Large intestine (tissue), 12 donors: Measurements from ENCODE around the gene KLHL24. TPM values are rescaled to one million over a fixed set of nuclear protein-coding genes. Genes with fewer than 3 reads are reported as not detected.
"Not testable (repeated sequence)": the region's sequence is repeated elsewhere in the genome, so short reads cannot be mapped to it uniquely, and the experiment has no call there.

Source experiments
- DNase-seq, 2 donors: peaks; one replicate each; pipeline versions ENCODE4 v3.0.0 to v3.0.0-alpha.2; 2013
- H3K27ac ChIP-seq: one replicate; pipeline ENCODE4 v1.5.1; 2013; ENCODE audit warnings: low read length
- H3K27me3 ChIP-seq: 2 replicates; pipeline ENCODE4 v1.6.1; 2013; ENCODE audit warnings: low read length; ENCODE audit not compliant: control insufficient read depth, insufficient read depth
- H3K36me3 ChIP-seq: 2 replicates; pipeline ENCODE4 v1.6.1; 2013; ENCODE audit warnings: low read length; ENCODE audit not compliant: control insufficient read depth, insufficient read depth
- H3K4me1 ChIP-seq: one replicate; pipeline ENCODE4 v1.6.1; 2013; ENCODE audit warnings: low read length; ENCODE audit not compliant: control insufficient read depth, insufficient read depth
- H3K4me3 ChIP-seq: one replicate; pipeline ENCODE4 v1.5.1; 2013; ENCODE audit warnings: low read length
- H3K9me3 ChIP-seq: one replicate; pipeline ENCODE4 v1.6.1; 2013; ENCODE audit warnings: mild to moderate bottlenecking, low read depth, low read length, moderate library complexity; ENCODE audit not compliant: control insufficient read depth
- WGBS: methylation state at CpG from one replicate; pipeline ENCODE4 v1.1.5; 2013; ENCODE audit warnings: low lambda C conversion rate; ENCODE audit not compliant: insufficient coverage; 5-methylcytosine and 5-hydroxymethylcytosine counted together
- long read RNA-seq, 11 donors: transcript quantifications; one replicate each; lab custom pipeline, GENCODE V29; 2026
- polyA plus RNA-seq: library from polyadenylated mRNA; unstranded; fragments of 120-200 nt; gene quantifications from one replicate; pipeline ENCODE4 v1.2.1, GENCODE V29; 2013

KLHL24 gene, protein sequence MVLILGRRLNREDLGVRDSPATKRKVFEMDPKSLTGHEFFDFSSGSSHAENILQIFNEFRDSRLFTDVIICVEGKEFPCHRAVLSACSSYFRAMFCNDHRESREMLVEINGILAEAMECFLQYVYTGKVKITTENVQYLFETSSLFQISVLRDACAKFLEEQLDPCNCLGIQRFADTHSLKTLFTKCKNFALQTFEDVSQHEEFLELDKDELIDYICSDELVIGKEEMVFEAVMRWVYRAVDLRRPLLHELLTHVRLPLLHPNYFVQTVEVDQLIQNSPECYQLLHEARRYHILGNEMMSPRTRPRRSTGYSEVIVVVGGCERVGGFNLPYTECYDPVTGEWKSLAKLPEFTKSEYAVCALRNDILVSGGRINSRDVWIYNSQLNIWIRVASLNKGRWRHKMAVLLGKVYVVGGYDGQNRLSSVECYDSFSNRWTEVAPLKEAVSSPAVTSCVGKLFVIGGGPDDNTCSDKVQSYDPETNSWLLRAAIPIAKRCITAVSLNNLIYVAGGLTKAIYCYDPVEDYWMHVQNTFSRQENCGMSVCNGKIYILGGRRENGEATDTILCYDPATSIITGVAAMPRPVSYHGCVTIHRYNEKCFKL
- 32.9 TPM for polyA plus RNA-seq
- long read RNA-seq, donor 1 = 0 reads
- long read RNA-seq, donor 2, full-length matches to known transcripts = 6 of 6 reads
- long read RNA-seq, donor 2, partial matches to known transcripts = 0 of 6 reads
- long read RNA-seq, donor 2, other reads (novel, unspliced or antisense) = 0 of 6 reads
- long read RNA-seq, donor 3 = 0 reads
- long read RNA-seq, donor 4 = 0 reads
- long read RNA-seq, donor 5, full-length matches to known transcripts = 4 of 4 reads
- long read RNA-seq, donor 5, partial matches to known transcripts = 0 of 4 reads
- long read RNA-seq, donor 5, other reads (novel, unspliced or antisense) = 0 of 4 reads
- long read RNA-seq, donor 6, full-length matches to known transcripts = 6 of 6 reads
- long read RNA-seq, donor 6, partial matches to known transcripts = 0 of 6 reads
- long read RNA-seq, donor 6, other reads (novel, unspliced or antisense) = 0 of 6 reads
- long read RNA-seq, donor 7, partial matches to known transcripts = 0 of 1 reads
- long read RNA-seq, donor 7, other reads (novel, unspliced or antisense) = 0 of 1 reads
- long read RNA-seq, donor 8, transcript KLHL24-201 (8 exons, 2,345 nt) = major isoform, 6 of 18 reads
- long read RNA-seq, donor 8, partial matches to known transcripts = 9 of 18 reads
- long read RNA-seq, donor 8, other reads (novel, unspliced or antisense) = 0 of 18 reads
- long read RNA-seq, donor 9, partial matches to known transcripts = 0 of 3 reads
- long read RNA-seq, donor 9, other reads (novel, unspliced or antisense) = 0 of 3 reads
- long read RNA-seq, donor 10, full-length matches to known transcripts = 3 of 13 reads
- long read RNA-seq, donor 10, partial matches to known transcripts = 10 of 13 reads
- long read RNA-seq, donor 10, other reads (novel, unspliced or antisense) = 0 of 13 reads
- long read RNA-seq, donor 11, partial matches to known transcripts = 0 of 3 reads
- long read RNA-seq, donor 11, other reads (novel, unspliced or antisense) = 0 of 3 reads

DNA sequence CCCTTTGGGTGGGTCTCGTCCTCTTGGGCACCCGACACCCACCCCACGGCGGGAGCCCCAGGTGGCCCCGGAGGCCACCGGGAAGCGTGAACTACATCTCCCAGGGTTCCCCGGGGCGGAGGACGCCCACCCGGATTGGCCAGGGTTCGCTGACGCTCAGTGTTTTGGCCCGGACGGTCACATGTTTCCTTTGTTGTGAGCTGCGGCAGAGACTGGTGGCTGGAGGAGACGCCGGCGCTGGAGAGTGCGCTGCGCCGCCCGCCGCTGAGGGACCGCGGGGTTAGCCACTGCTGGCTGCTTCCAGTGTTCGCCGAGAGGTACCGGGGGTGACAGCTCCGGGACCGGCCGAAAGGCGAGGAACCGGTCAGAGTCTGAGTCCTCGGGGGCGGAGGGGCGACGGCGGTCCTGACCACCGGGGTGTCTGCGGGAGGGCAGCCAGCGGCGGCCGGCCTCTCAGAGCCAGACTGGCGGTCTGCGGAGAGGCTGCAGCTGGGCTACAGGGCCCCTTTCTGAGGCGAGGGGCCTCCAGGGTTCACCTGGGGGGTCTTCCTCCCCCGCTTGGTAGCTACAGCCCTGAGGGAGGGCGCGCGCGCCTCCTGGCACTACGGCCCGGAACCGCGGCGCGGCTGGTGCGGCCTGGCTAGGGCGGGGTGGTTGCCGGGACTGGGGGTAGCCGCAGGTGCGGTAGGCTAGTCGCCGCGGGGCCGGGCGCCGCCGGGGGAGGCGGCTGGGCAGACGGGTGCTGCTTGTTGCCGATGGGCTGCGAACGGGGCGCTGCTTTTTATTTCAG, at the start of gene KLHL24:
TSS of gene KLHL24 (plus strand) at position 193 of the 790 bp plus-strand sequence. CDS start 14,734 bp downstream, outside the sequence.
- peak within 1 kb of the TSS; percentile 99 for H3K4me3 ChIP-seq
- H3K27ac ChIP-seq = peak within 1 kb of the TSS; percentile 100
- WGBS = no CpG with 5 or more reads among the region's 76 CpGs
- H3K27me3 ChIP-seq = no peaks in the 10 kb centered on the region
- no peaks in the 10 kb centered on the region for H3K36me3 ChIP-seq
- DNase-seq = peak; percentile 94 to 96
- no peaks in the 10 kb centered on the region for H3K9me3 ChIP-seq
- H3K4me1 ChIP-seq = peaks cover 20% of the 10 kb centered on the region

- Histone ChIP-seq H3K36me3 (no peaks in the 10 kb centered on the region), H3K27me3 (no peaks in the 10 kb centered on the region), H3K9me3 (no peaks in the 10 kb centered on the region), H3K4me3 (no peak overlapping the region), H3K4me1 (peaks cover 34% of the 10 kb centered on the region), H3K27ac (no peak overlapping the region)
- no CpG with 5 or more reads among the region's 5 CpGs for WGBS
- DNase-seq = no peak
These were observed 48.9 kb upstream of the KLHL24 start for GRCh38 chr3:183586477-183586876.

- Histone ChIP-seq H3K4me1 (peaks cover 30% of the 10 kb centered on the region), H3K27ac (no peak overlapping the region), H3K27me3 (no peaks in the 10 kb centered on the region), H3K4me3 (no peak overlapping the region), H3K36me3 (no peaks in the 10 kb centered on the region), H3K9me3 (no peaks in the 10 kb centered on the region)
- DNase-seq = no peak
- WGBS = no CpG with 5 or more reads among the region's 2 CpGs
These were observed 48.1 kb upstream of the KLHL24 start for GRCh38 chr3:183587336-183587735.

DNA sequence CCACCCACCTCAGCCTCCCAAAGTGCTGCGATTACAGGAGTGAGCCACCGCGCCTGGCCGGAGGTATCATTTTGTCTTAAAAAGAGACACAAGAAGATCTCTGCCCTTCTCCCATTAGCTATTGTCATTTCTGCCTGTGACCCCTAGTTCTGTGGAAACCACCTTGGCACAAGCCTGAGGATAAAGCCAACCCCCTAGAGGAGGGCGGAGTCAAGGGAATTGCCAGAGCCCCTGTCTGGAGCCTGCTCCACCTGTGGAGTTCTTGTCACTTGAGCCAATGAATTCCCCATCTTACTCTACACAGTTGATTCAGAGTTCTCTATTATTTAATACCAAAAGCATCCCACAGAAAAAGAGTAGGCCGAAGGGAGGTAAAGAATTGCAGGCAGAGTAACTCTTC, 45.0 kb upstream of the KLHL24 start:
- DNase-seq = no peak
- H3K27ac ChIP-seq = no peak overlapping the region
- WGBS = no CpG with 5 or more reads among the region's 6 CpGs
- no peaks in the 10 kb centered on the region for H3K9me3 ChIP-seq
- H3K4me3 ChIP-seq = no peak overlapping the region
- no peaks in the 10 kb centered on the region for H3K27me3 ChIP-seq
- H3K36me3 ChIP-seq = no peaks in the 10 kb centered on the region
- peaks cover 2% of the 10 kb centered on the region for H3K4me1 ChIP-seq

GRCh38 chr3:183591881-183592521, 43.4 kb upstream of the KLHL24 start:
- H3K4me1 ChIP-seq = no peaks in the 10 kb centered on the region
- 82% methylated on average over 5 of the region's 6 CpGs for WGBS
- no peaks in the 10 kb centered on the region for H3K27me3 ChIP-seq
- H3K9me3 ChIP-seq = no peaks in the 10 kb centered on the region
- no peak overlapping the region for H3K27ac ChIP-seq
- DNase-seq = no peak
- H3K4me3 ChIP-seq = no peak overlapping the region
- H3K36me3 ChIP-seq = no peaks in the 10 kb centered on the region

DNA sequence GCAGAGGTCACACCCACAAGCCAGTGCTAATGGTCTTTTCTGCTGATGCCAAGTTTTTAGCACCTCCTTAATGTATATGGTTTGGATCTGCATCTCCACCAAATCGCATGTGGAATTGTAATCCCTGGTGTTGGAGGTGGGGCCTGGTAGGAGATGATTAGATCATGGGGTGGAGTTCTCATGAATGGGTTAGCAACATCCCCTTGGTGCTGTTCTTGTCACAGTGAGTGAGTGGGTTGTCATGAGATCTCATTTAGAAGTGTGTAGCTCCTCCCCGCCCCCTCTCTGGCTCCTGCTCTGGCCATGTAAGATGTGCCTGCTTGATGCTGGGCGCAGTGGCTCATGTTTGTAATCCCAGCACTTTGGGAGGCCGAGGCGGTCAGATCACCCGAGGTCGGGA, 42.6 kb upstream of the KLHL24 start:
- Histone ChIP-seq H3K4me1 (no peaks in the 10 kb centered on the region), H3K36me3 (no peaks in the 10 kb centered on the region), H3K27ac (no peak overlapping the region), H3K4me3 (no peak overlapping the region), H3K27me3 (no peaks in the 10 kb centered on the region), H3K9me3 (peaks cover 1% of the 10 kb centered on the region)
- no peak for DNase-seq
- WGBS = no CpG with 5 or more reads among the region's 7 CpGs

DNA sequence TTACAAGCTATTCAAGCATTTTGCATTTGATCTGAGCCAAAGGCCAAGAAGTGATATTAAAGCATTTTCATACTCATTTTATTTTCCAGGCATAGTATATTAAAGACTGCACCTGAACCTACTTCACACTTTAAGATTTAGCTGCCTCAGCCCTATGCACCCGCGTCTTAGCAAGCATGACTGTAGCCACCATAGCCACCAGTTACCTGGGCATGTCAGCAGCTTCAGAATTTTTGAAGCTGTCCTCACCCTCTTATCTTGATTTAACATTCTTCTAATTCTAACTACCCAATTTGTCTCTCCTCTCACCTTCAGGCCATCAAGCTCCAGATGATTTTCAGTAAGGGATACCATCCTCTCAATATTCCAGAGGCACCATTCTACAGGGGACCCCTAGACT, 40.8 kb upstream of the KLHL24 start:
- Histone ChIP-seq H3K27ac (no peak overlapping the region), H3K4me1 (no peaks in the 10 kb centered on the region), H3K9me3 (peaks cover 10% of the 10 kb centered on the region), H3K4me3 (no peak overlapping the region), H3K36me3 (no peaks in the 10 kb centered on the region), H3K27me3 (no peaks in the 10 kb centered on the region)
- DNase-seq = peak in 1 of 2 donors; percentile 16
- WGBS = no CpG with 5 or more reads among the region's 2 CpGs

DNA sequence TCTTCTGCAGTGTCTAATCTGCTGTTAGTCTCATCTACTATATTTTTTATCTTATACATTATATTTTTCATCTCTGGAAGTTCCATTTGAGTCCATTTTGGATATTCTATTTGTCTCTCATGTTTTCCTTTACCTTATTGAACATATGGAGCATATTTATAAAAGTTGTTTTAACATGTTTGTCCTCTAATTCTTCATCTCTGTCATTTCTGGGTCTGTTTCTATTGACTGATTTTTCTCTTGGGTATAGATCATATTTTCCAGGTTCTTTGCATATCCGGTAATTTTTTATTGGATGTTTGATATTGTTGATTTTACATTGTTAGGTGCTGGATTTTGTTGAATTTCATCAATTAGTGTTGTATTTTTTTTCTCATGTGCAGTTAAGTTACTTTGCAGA, 37.5 kb upstream of the KLHL24 start:
- Histone ChIP-seq H3K9me3 (peaks cover 10% of the 10 kb centered on the region), H3K4me1 (no peaks in the 10 kb centered on the region), H3K4me3 (no peak overlapping the region), H3K36me3 (no peaks in the 10 kb centered on the region), H3K27ac (no peak overlapping the region), H3K27me3 (no peaks in the 10 kb centered on the region)
- 33% methylated on average over 1 of the region's 1 CpG for WGBS
- DNase-seq = no peak

DNA sequence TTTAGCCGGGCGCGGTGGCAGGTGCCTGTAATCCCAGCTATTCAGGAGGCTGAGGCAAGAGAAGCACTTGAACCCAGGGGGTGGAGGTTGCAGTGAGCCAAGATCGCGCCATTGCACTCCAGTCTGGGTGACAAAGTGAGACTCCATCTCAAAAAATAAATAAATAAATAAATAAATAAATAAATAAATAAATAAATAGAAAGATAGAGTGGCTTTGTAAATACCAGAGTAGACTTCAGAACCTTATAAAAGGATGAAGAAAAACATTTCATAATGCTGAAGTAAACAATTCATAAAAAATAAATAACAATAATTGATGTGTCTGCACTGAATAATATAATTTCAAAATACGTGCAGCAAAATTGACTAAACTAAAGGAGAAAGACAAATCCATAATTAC, 24.1 kb upstream of the KLHL24 start:
- not testable (repeated sequence) for H3K4me3 ChIP-seq, DNase-seq, H3K4me1 ChIP-seq, H3K9me3 ChIP-seq, H3K27ac ChIP-seq, H3K36me3 ChIP-seq, H3K27me3 ChIP-seq
- WGBS = 93% methylated on average over 2 of the region's 6 CpGs
